ENCODE measurements around the gene RCOR2.

The RCOR2 gene

GRCh38 chr11:63912678-63913077, 4.3 kb downstream of the RCOR2 start:
- Histone ChIP-seq H3K36me3 (peaks cover 37% of the 10 kb centered on the region), H3K9me3 (no peaks in the 10 kb centered on the region), H3K4me3 (ENCODE audit: low read depth in 1 of 2, low read length in 1 of 2) (no peak overlapping the region), H3K4me1 (ENCODE audit: control insufficient read depth in 1 of 2, insufficient read depth in 1 of 2, low read depth in 1 of 2, low read length in 1 of 2) (peaks cover 10 to 15% of the 10 kb centered on the region in 2 experiments), H3K27me3 (peaks cover 40% of the 10 kb centered on the region), H3K27ac (no peak overlapping the region)
- TF ChIP-seq CTCF (IDR thresholded peaks at IDR 0.05), result no peak

- Histone ChIP-seq H3K4me3 (ENCODE audit: low read depth in 1 of 2, low read length in 1 of 2) (no peak overlapping the region), H3K27ac (peak overlapping the region; percentile 10), H3K9me3 (no peaks in the 10 kb centered on the region), H3K36me3 (peaks cover 45% of the 10 kb centered on the region), H3K27me3 (peaks cover 32% of the 10 kb centered on the region), H3K4me1 (ENCODE audit: control insufficient read depth in 1 of 2, insufficient read depth in 1 of 2, low read depth in 1 of 2, low read length in 1 of 2) (peaks cover 7 to 10% of the 10 kb centered on the region in 2 experiments)
- no peak for TF ChIP-seq CTCF (IDR thresholded peaks at IDR 0.05)
These were observed 5.1 kb downstream of the RCOR2 start for GRCh38 chr11:63911876-63912275.

- Histone ChIP-seq H3K4me3 (ENCODE audit: low read depth in 1 of 2, low read length in 1 of 2) (no peak overlapping the region), H3K9me3 (no peaks in the 10 kb centered on the region), H3K27me3 (peaks cover 27% of the 10 kb centered on the region), H3K27ac (peak overlapping the region; percentile 5), H3K4me1 (ENCODE audit: control insufficient read depth in 1 of 2, insufficient read depth in 1 of 2, low read depth in 1 of 2, low read length in 1 of 2) (peaks cover 4 to 9% of the 10 kb centered on the region in 2 experiments), H3K36me3 (peaks cover 50% of the 10 kb centered on the region)
- TF ChIP-seq CTCF (IDR thresholded peaks at IDR 0.05), result no peak
These were observed 5.5 kb downstream of the RCOR2 start for GRCh38 chr11:63911440-63911839.

- no peak overlapping the region for H3K4me3 ChIP-seq (ENCODE audit: low read depth in 1 of 2, low read length in 1 of 2)
- no peak overlapping the region for H3K27ac ChIP-seq
- peaks cover 20% of the 10 kb centered on the region for H3K27me3 ChIP-seq
- no peaks in the 10 kb centered on the region for H3K9me3 ChIP-seq
- TF ChIP-seq CTCF (IDR thresholded peaks at IDR 0.05), result no peak
- peaks cover 0 to 4% of the 10 kb centered on the region in 2 experiments for H3K4me1 ChIP-seq (ENCODE audit: control insufficient read depth in 1 of 2, insufficient read depth in 1 of 2, low read depth in 1 of 2, low read length in 1 of 2)
- H3K36me3 ChIP-seq, result peaks cover 57% of the 10 kb centered on the region
These were observed 6.3 kb downstream of the RCOR2 start for GRCh38 chr11:63910675-63911074.

GRCh38 chr11:63909591-63910506, 7.1 kb downstream of the RCOR2 start:
- Histone ChIP-seq H3K4me1 (ENCODE audit: control insufficient read depth in 1 of 2, insufficient read depth in 1 of 2, low read depth in 1 of 2, low read length in 1 of 2) (peaks cover 0 to 4% of the 10 kb centered on the region in 2 experiments), H3K27me3 (peaks cover 11% of the 10 kb centered on the region), H3K4me3 (ENCODE audit: low read depth in 1 of 2, low read length in 1 of 2) (no peak overlapping the region), H3K36me3 (peaks cover 66% of the 10 kb centered on the region), H3K9me3 (no peaks in the 10 kb centered on the region), H3K27ac (peak overlapping the region; percentile 27)
- TF ChIP-seq CTCF (IDR thresholded peaks at IDR 0.05), result no peak

Data from neutrophil (primary cell).